CD4-positive, alpha-beta T cell (primary cell): ENCODE data around the gene GABRA5. TPM values are rescaled to one million over a fixed set of nuclear protein-coding genes. Genes with fewer than 3 reads are reported as not detected.

Experiments
- ATAC-seq: fragments of 200-7000 bp; cut with Tn5 transposase; one replicate; pipeline ENCODE4 v1.10.0; 2022; ENCODE audit warnings: mild to moderate bottlenecking; ENCODE audit not compliant: poor library complexity
- CTCF ChIA-PET: fragments of 350-600 bp; sonication (Branson Sonifier 250); formaldehyde crosslinking; loops from one replicate; lab custom pipeline; 2021; ENCODE audit warnings: antibody characterized with exemption, inconsistent platforms; lab: Charles Lee
- POLR2A ChIA-PET: fragments of 350-600 bp; sonication (Branson Sonifier 250); formaldehyde crosslinking; loops from one replicate; lab custom pipeline; 2021; ENCODE audit warnings: antibody characterized with exemption, inconsistent platforms; lab: Charles Lee
- DNase-seq, 14 experiments: peaks; one replicate each; pipeline ENCODE4 v3.0.0-alpha.2; 2013 to 2020; ENCODE audit warnings: mixed read lengths in 2 of 14
- H3K27ac ChIP-seq, 2 donors: one replicate each; pipeline versions ENCODE4 v1.5.1 to v1.7.0; 2013; ENCODE audit warnings: low read length in 2 of 2, low read depth in 1 of 2, mild to moderate bottlenecking in 1 of 2
- H3K27me3 ChIP-seq, 2 experiments: 1 replicate in 1 of 2; 2 replicates in 1 of 2; pipeline versions ENCODE4 v1.6.1 to v1.7.0; 2013; ENCODE audit warnings: low read length in 2 of 2, control low read depth in 1 of 2, mild to moderate bottlenecking in 1 of 2, moderate library complexity in 1 of 2; ENCODE audit not compliant: insufficient read depth in 2 of 2, control insufficient read depth in 1 of 2
- H3K36me3 ChIP-seq: one replicate; pipeline ENCODE4 v1.6.1; 2013; ENCODE audit warnings: low read length, control low read depth; ENCODE audit not compliant: insufficient read depth
- H3K4me1 ChIP-seq: one replicate; pipeline ENCODE4 v1.6.1; 2013; ENCODE audit warnings: low read length, control low read depth; ENCODE audit not compliant: insufficient read depth
- H3K4me3 ChIP-seq: one replicate; pipeline ENCODE4 v1.5.1; 2013; ENCODE audit warnings: mild to moderate bottlenecking, low read length, moderate library complexity
- H3K9me3 ChIP-seq, 2 experiments: 1 replicate in 1 of 2; 2 replicates in 1 of 2; pipeline versions ENCODE4 v1.6.1 to v1.7.0; 2013; ENCODE audit warnings: low read length in 2 of 2, mild to moderate bottlenecking in 2 of 2, control low read depth in 1 of 2, moderate library complexity in 1 of 2; ENCODE audit not compliant: control insufficient read depth in 1 of 2, insufficient read depth in 1 of 2
- H3K27ac Mint-ChIP-seq: one replicate; pipeline ENCODE4 v1.8.0; 2020; ENCODE audit warnings: mixed read lengths
- H3K27me3 Mint-ChIP-seq: one replicate; pipeline ENCODE4 v1.8.0; 2021; ENCODE audit warnings: mixed read lengths
- H3K36me3 Mint-ChIP-seq: one replicate; pipeline ENCODE4 v1.8.0; 2021; ENCODE audit warnings: low read depth, mixed read lengths
- H3K4me1 Mint-ChIP-seq: one replicate; pipeline ENCODE4 v1.8.0; 2021; ENCODE audit warnings: low read depth, mixed read lengths
- H3K4me3 Mint-ChIP-seq: one replicate; pipeline ENCODE4 v1.8.0; 2020; ENCODE audit warnings: mild to moderate bottlenecking, mixed read lengths
- H3K9me3 Mint-ChIP-seq: one replicate; pipeline ENCODE4 v1.8.0; 2020; ENCODE audit warnings: mixed read lengths
- CTCF ChIP-seq: fragments of 200-600 bp; IDR thresholded peaks from one replicate; pipeline ENCODE4 v1.8.0; 2022; ENCODE audit warnings: antibody characterized with exemption, mild to moderate bottlenecking
- intact Hi-C, 2 experiments: fragments of 100-400 bp; cut with DNase I in 1 of 2; cut with micrococcal nuclease in 1 of 2; formaldehyde crosslinking; loops; one replicate each; pipeline versions ENCODE4 v1.15.1 to v1.9.0; 2023 to 2025; cut with DNase I, micrococcal nuclease
- total RNA-seq, 174 experiments: library from RNA in 2 of 174; stranded (reverse) in 2 of 174; gene quantifications; one replicate each; pipeline ENCODE4 v1.2.3 and lab custom pipeline; 2021 to 2026

GABRA5 gene
- total RNA-seq, 2 experiments from 2014 or later, result not detected

GRCh38 chr15:26890451-26890850, 23.6 kb downstream of the GABRA5 start:
- no peak overlapping the region for H3K27ac Mint-ChIP-seq
- intact Hi-C loops, result no loop called here
- TF ChIP-seq CTCF, result no peak
- H3K36me3 Mint-ChIP-seq, result no peaks in the 10 kb centered on the region
- H3K4me3 ChIP-seq, result no peak overlapping the region
- peaks cover 0 to 21% of the 10 kb centered on the region in 2 experiments for H3K9me3 ChIP-seq
- ATAC-seq, result no peak
- H3K4me1 ChIP-seq, result peaks cover 8% of the 10 kb centered on the region
- no peaks in the 10 kb centered on the region for H3K4me1 Mint-ChIP-seq
- ChIA-PET CTCF (interaction anchor here (1.2 kb wide), 1 partner anchor 13 kb away, joined by 3 read pairs; no protein-coding TSS in a partner anchor), POLR2A (no interaction called here)
- H3K9me3 Mint-ChIP-seq, result no peaks in the 10 kb centered on the region
- no peak overlapping the region for H3K4me3 Mint-ChIP-seq
- H3K27me3 Mint-ChIP-seq, result peaks cover 31% of the 10 kb centered on the region
- H3K27ac ChIP-seq, result no peak overlapping the region
- H3K36me3 ChIP-seq, result no peaks in the 10 kb centered on the region
- H3K27me3 ChIP-seq, result peaks cover 0 to 7% of the 10 kb centered on the region in 2 experiments
- DNase-seq, result no peak

- H3K4me3 ChIP-seq, result no peak overlapping the region
- DNase-seq (no peak), ATAC-seq (no peak)
- intact Hi-C loops, result no loop called here
- no peak for TF ChIP-seq CTCF
- H3K36me3 Mint-ChIP-seq, result no peaks in the 10 kb centered on the region
- peaks cover 31% of the 10 kb centered on the region for H3K27me3 Mint-ChIP-seq
- H3K4me1 Mint-ChIP-seq, result no peaks in the 10 kb centered on the region
- peaks cover 0 to 7% of the 10 kb centered on the region in 2 experiments for H3K27me3 ChIP-seq
- CTCF ChIA-PET, result no interaction called here
- H3K9me3 Mint-ChIP-seq, result peaks cover 2% of the 10 kb centered on the region
- no peaks in the 10 kb centered on the region for H3K36me3 ChIP-seq
- no peak overlapping the region for H3K27ac ChIP-seq
- no peak overlapping the region for H3K4me3 Mint-ChIP-seq
- H3K27ac Mint-ChIP-seq, result no peak overlapping the region
- H3K4me1 ChIP-seq, result peaks cover 8% of the 10 kb centered on the region
- H3K9me3 ChIP-seq, result peaks cover 0 to 21% of the 10 kb centered on the region in 2 experiments
- POLR2A ChIA-PET, result no interaction called here
Measured at GRCh38 chr15:26890988-26891387, 24.1 kb downstream of the GABRA5 start.

- POLR2A ChIA-PET, result no interaction called here
- Mint-ChIP-seq H3K4me3 (no peak overlapping the region), H3K4me1 (no peaks in the 10 kb centered on the region), H3K36me3 (no peaks in the 10 kb centered on the region), H3K9me3 (peaks cover 3% of the 10 kb centered on the region), H3K27me3 (peaks cover 28% of the 10 kb centered on the region), H3K27ac (no peak overlapping the region)
- Histone ChIP-seq H3K4me1 (peaks cover 8% of the 10 kb centered on the region), H3K4me3 (no peak overlapping the region), H3K36me3 (no peaks in the 10 kb centered on the region), H3K9me3 (peaks cover 0 to 21% of the 10 kb centered on the region in 2 experiments), H3K27ac (no peak overlapping the region), H3K27me3 (peaks cover 0 to 7% of the 10 kb centered on the region in 2 experiments)
- DNase-seq (no peak), ATAC-seq (no peak)
- CTCF ChIA-PET, result no interaction called here
- TF ChIP-seq CTCF, result no peak
- intact Hi-C loops, result no loop called here
Measured at GRCh38 chr15:26891448-26892181, 24.8 kb downstream of the GABRA5 start.
